ENCODE measurements around the gene UBE2J2. TPM values are rescaled to one million over a fixed set of nuclear protein-coding genes. Genes with fewer than 3 reads are reported as not detected.

The UBE2J2 gene
- total and polyA plus RNA-seq, 8 donors, result 14.0 to 252 (median 46.5) TPM

DNA sequence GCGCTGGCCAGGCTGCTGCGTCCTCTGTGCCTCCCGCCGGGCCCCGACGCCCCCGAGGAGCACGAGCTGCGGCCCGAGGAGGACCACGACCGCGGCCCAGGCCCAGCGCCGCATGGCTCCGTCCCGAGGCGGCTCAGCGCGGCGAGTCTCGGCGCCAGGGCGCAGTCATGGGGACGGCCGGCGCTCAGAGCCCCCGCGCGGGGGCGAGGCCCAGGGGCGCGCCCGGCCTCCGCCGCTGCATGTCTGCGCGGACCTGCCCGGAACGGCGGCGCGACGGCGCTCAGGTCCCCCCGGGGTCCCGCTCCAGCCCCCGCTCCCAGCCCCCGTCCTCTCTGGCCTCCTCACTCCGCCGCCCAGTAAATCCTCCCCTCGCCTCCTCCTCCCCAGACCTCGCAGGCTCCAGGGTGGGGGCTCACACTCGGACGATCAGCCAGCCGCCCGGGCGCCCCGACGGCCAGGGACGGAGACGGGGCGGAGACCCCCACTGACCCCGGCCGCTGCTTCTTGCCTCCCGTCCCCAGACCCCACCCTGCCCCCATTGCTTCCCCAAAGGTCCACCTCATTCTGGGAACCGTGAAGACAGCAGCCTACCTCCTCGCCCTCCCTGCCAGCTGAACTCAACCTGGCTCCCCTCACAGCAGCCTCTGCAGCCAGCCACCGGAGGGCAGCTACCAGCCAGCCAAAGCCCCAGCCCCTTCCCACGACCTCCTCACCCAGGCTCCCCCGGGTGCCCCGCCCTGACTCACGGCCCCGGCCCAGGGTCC is 26.9 kb downstream of the UBE2J2 start, which contains the start of gene C1QTNF12:
Gene C1QTNF12 (minus strand): TSS at position 146 of the 764 bp plus-strand sequence. CDS start 32 bp downstream, at position 114.
- 0 to 7% (median 5%) methylated on average over 12 to 74 of the region's 74 CpGs for WGBS, 5 donors
- DNase-seq, result peak in 1 of 2 donors; percentile 49
- H3K36me3 ChIP-seq, result peaks cover 0 to 9% (median 4%) of the 10 kb centered on the region in 4 donors
- intact Hi-C loops (cut with DNase I; ENCODE audit: low total_unique reads), result no loop called here
- peaks cover 7 to 50% (median 27%) of the 10 kb centered on the region in 3 donors for H3K27me3 ChIP-seq
- peaks cover 10 to 37% (median 22%) of the 10 kb centered on the region in 4 donors for H3K4me1 ChIP-seq
- no peak within 1 kb of the TSS for H3K27ac ChIP-seq
- peak within 1 kb of the TSS in 1 of 4 donors; percentile 24 for H3K4me3 ChIP-seq
- no peaks in the 10 kb centered on the region for H3K9me3 ChIP-seq
- TF ChIP-seq, protein P1, sequence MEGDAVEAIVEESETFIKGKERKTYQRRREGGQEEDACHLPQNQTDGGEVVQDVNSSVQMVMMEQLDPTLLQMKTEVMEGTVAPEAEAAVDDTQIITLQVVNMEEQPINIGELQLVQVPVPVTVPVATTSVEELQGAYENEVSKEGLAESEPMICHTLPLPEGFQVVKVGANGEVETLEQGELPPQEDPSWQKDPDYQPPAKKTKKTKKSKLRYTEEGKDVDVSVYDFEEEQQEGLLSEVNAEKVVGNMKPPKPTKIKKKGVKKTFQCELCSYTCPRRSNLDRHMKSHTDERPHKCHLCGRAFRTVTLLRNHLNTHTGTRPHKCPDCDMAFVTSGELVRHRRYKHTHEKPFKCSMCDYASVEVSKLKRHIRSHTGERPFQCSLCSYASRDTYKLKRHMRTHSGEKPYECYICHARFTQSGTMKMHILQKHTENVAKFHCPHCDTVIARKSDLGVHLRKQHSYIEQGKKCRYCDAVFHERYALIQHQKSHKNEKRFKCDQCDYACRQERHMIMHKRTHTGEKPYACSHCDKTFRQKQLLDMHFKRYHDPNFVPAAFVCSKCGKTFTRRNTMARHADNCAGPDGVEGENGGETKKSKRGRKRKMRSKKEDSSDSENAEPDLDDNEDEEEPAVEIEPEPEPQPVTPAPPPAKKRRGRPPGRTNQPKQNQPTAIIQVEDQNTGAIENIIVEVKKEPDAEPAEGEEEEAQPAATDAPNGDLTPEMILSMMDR (IDR thresholded peaks at IDR 0.05), result no peak
- TF ChIP-seq EP300 (IDR thresholded peaks at IDR 0.05) (no peak), POLR2AphosphoS5 (IDR thresholded peaks at IDR 0.05) (no peak), POLR2A (IDR thresholded peaks at IDR 0.05) (no peak)

GRCh38 chr1:1245817-1246576 is 27.7 kb downstream of the UBE2J2 start:
- intact Hi-C loops (cut with DNase I; ENCODE audit: low total_unique reads), result no loop called here
- peaks cover 0 to 4% (median 2%) of the 10 kb centered on the region in 4 donors for H3K36me3 ChIP-seq
- no peaks in the 10 kb centered on the region for H3K9me3 ChIP-seq
- DNase-seq, result no peak
- no peak for TF ChIP-seq EP300 (IDR thresholded peaks at IDR 0.05)
- TF ChIP-seq, protein P1 (IDR thresholded peaks at IDR 0.05), result no peak
- TF ChIP-seq POLR2AphosphoS5 (IDR thresholded peaks at IDR 0.05), result no peak
- no peak for TF ChIP-seq POLR2A (IDR thresholded peaks at IDR 0.05)
- H3K27ac ChIP-seq, result no peak overlapping the region
- H3K4me1 ChIP-seq, result peaks cover 10 to 33% (median 22%) of the 10 kb centered on the region in 4 donors
- peaks cover 7 to 57% (median 27%) of the 10 kb centered on the region in 3 donors for H3K27me3 ChIP-seq
- peak overlapping the region in 1 of 4 donors; percentile 24 for H3K4me3 ChIP-seq
- 41 to 98% (median 44%) methylated on average over 6 to 45 of the region's 45 CpGs for WGBS, 5 donors

DNA sequence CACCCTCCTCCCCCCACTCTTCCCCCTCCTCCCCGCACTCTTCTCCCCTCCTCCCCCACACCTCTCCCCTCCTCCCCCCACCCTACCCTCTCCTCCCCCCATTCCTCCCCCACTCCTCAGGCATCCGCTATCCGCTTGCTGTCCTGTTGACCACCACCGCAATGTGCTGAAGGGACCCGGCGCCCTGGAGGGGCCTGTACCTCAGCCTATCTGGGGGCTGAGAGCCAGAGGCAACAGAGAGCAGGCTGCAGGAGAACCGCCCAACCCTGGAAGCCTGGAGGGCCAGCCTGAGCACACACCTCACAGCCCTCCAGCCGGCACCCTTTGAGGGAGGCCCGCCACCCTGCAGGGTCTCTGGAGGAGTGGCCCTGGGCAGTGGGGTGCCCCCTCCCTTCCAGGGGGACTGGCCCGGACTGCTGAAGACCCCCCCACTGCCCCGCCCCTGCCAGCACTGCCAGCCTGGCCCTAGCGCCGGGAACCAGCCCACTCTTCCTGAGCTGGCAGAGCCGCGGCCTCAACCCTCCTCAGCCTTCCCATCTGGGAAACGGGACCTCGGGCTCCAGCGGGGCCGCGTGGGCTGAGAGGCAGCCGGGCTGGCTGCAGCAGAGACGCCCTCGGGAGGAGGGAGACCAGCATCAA is 28.4 kb downstream of the UBE2J2 start:
- Histone ChIP-seq H3K4me3 (no peak overlapping the region), H3K36me3 (peaks cover 0 to 3% (median 0%) of the 10 kb centered on the region in 4 donors), H3K9me3 (no peaks in the 10 kb centered on the region), H3K27me3 (peaks cover 7 to 63% (median 33%) of the 10 kb centered on the region in 3 donors), H3K4me1 (peaks cover 10 to 26% (median 22%) of the 10 kb centered on the region in 4 donors), H3K27ac (no peak overlapping the region)
- DNase-seq, result no peak
- WGBS, 5 donors, result 67 to 76% (median 73%) methylated on average over 14 to 22 of the region's 23 CpGs
- intact Hi-C loops (cut with DNase I; ENCODE audit: low total_unique reads), result no loop called here
- TF ChIP-seq, protein P1 (IDR thresholded peaks at IDR 0.05), result no peak
- no peak for TF ChIP-seq POLR2AphosphoS5 (IDR thresholded peaks at IDR 0.05)

Measured in stomach (tissue), 9 donors.